Liver (tissue), 9 donors: Measurements from ENCODE around the gene ABL2. TPM values are rescaled to one million over a fixed set of nuclear protein-coding genes. Genes with fewer than 3 reads are reported as not detected.

Source experiments
- DNase-seq: peaks from one replicate; pipeline ENCODE4 v3.0.0-alpha.2; 2017; ENCODE audit warnings: low spot score
- H3K27ac ChIP-seq, 2 donors: one replicate each; pipeline ENCODE4 v1.7.0; 2013; ENCODE audit warnings: inconsistent platforms in 2 of 2, low read length in 2 of 2, control low read depth in 1 of 2, low read depth in 1 of 2, mild to moderate bottlenecking in 1 of 2
- H3K27me3 ChIP-seq, 4 donors: one replicate each; pipeline versions ENCODE4 v1.6.1 to v1.7.0; 2013; ENCODE audit warnings: low read length in 3 of 4, inconsistent platforms in 1 of 4, mild to moderate bottlenecking in 1 of 4, moderate library complexity in 1 of 4; ENCODE audit not compliant: control insufficient read depth in 4 of 4, insufficient read depth in 4 of 4
- H3K36me3 ChIP-seq, 4 donors: one replicate each; pipeline versions ENCODE4 v1.6.1 to v1.7.0; 2013; ENCODE audit warnings: low read length in 3 of 4, mild to moderate bottlenecking in 3 of 4, low read depth in 1 of 4, moderate library complexity in 1 of 4; ENCODE audit not compliant: control insufficient read depth in 4 of 4, insufficient read depth in 3 of 4
- H3K4me1 ChIP-seq, 4 donors: one replicate each; pipeline versions ENCODE4 v1.6.1 to v1.7.0; 2013; ENCODE audit warnings: low read length in 3 of 4, mild to moderate bottlenecking in 3 of 4, moderate library complexity in 1 of 4; ENCODE audit not compliant: control insufficient read depth in 4 of 4, insufficient read depth in 4 of 4
- H3K4me3 ChIP-seq, 3 donors: one replicate each; pipeline versions ENCODE4 v1.6.1 to v1.7.0; 2013; ENCODE audit warnings: low read length in 3 of 3, control low read depth in 1 of 3, low read depth in 1 of 3, mild to moderate bottlenecking in 1 of 3
- H3K9ac ChIP-seq, 2 donors: one replicate each; pipeline ENCODE4 v1.7.0; 2013; ENCODE audit warnings: low read length in 2 of 2, mild to moderate bottlenecking in 2 of 2, moderate library complexity in 2 of 2, control low read depth in 1 of 2, low read depth in 1 of 2
- H3K9me3 ChIP-seq, 4 donors: one replicate each; pipeline versions ENCODE4 v1.6.1 to v1.7.0; 2013; ENCODE audit warnings: low read length in 3 of 4; ENCODE audit not compliant: control insufficient read depth in 4 of 4
- EGR1 ChIP-seq, 2 donors: IDR thresholded peaks; 2 replicates each; pipeline ENCODE4 v1.6.1; 2016 to 2018; ENCODE audit warnings: antibody characterized with exemption in 2 of 2, low read depth in 2 of 2
- FOXA1 ChIP-seq: IDR thresholded peaks from 2 replicates; pipeline ENCODE4 v1.6.1; 2016; ENCODE audit warnings: antibody characterized with exemption
- FOXA2 ChIP-seq: IDR thresholded peaks from 2 replicates; pipeline ENCODE4 v1.6.1; 2016; ENCODE audit warnings: antibody characterized with exemption
- GABPA ChIP-seq, 2 donors: IDR thresholded peaks in 1 of 2; conservative IDR thresholded peaks in 1 of 2; 2 replicates each; pipeline ENCODE4 v1.6.1; 2016; ENCODE audit warnings: antibody characterized with exemption in 2 of 2, mild to moderate bottlenecking in 1 of 2, moderate library complexity in 1 of 2
- HNF4A ChIP-seq, 2 donors: conservative IDR thresholded peaks; 2 replicates each; pipeline ENCODE4 v1.6.1; 2016; ENCODE audit warnings: antibody characterized with exemption in 2 of 2, mild to moderate bottlenecking in 2 of 2
- HNF4G ChIP-seq: IDR thresholded peaks from 2 replicates; pipeline ENCODE4 v1.6.1; 2016; ENCODE audit warnings: antibody characterized with exemption
- JUND ChIP-seq, 2 donors: IDR thresholded peaks; 2 replicates each; pipeline ENCODE4 v1.6.1; 2016; ENCODE audit warnings: antibody characterized with exemption in 2 of 2
- NR2F2 ChIP-seq: IDR thresholded peaks from 2 replicates; pipeline ENCODE4 v1.6.1; 2016; ENCODE audit warnings: antibody characterized with exemption
- RAD21 ChIP-seq, 2 donors: IDR thresholded peaks; 2 replicates each; pipeline ENCODE4 v1.6.1; 2016; ENCODE audit warnings: antibody characterized with exemption in 2 of 2, mild to moderate bottlenecking in 2 of 2
- REST ChIP-seq: IDR thresholded peaks from 2 replicates; pipeline ENCODE4 v1.6.1; 2016; ENCODE audit warnings: antibody characterized with exemption, mild to moderate bottlenecking
- RXRA ChIP-seq, 2 donors: IDR thresholded peaks; 2 replicates each; pipeline ENCODE4 v1.6.1; 2017 to 2018; ENCODE audit warnings: antibody characterized with exemption in 2 of 2, mild to moderate bottlenecking in 1 of 2
- SP1 ChIP-seq: IDR thresholded peaks from 2 replicates; pipeline ENCODE4 v1.6.1; 2018; ENCODE audit warnings: antibody characterized with exemption, mild to moderate bottlenecking
- TAF1 ChIP-seq: conservative IDR thresholded peaks from 2 replicates; pipeline ENCODE4 v1.6.1; 2016; ENCODE audit warnings: antibody characterized with exemption, mild to moderate bottlenecking
- YY1 ChIP-seq: IDR thresholded peaks from 2 replicates; pipeline ENCODE4 v1.6.1; 2016; ENCODE audit warnings: antibody characterized with exemption, mild to moderate bottlenecking
- ZBTB33 ChIP-seq: IDR thresholded peaks from 2 replicates; pipeline ENCODE4 v1.6.1; 2016; ENCODE audit warnings: antibody characterized with exemption
- WGBS: extraction: QIAGEN DNeasy Blood & Tissue Kit; methylation state at CpG from one replicate; pipeline ENCODE4 v1.1.7; 2013; 5-methylcytosine and 5-hydroxymethylcytosine counted together
- polyA plus RNA-seq, 2 donors: library from polyadenylated mRNA; stranded (reverse) in 1 of 2; unstranded in 1 of 2; fragments of 200-250 nt in 1 of 2; fragments of >200 nt in 1 of 2; fragmentation: Nextera tagmentation in 1 of 2; extraction: Ambion mirVana in 1 of 2; gene quantifications; one replicate each; pipeline versions ENCODE4 v1.2.1 to v1.2.3, GENCODE V29; 2013 to 2015
- total RNA-seq, 2 donors: library from RNA; depleted of rRNA; stranded (reverse); fragments of >200 nt; gene quantifications; one replicate each; pipeline ENCODE4 v1.2.3, GENCODE V29; 2014
- TF ChIP-seq, protein P1 (sequence below): IDR thresholded peaks from 2 replicates; pipeline ENCODE4 v1.6.1; 2016; ENCODE audit warnings: antibody characterized with exemption
- TF ChIP-seq, protein P2 (sequence below): fragments of 150-350 bp; IDR thresholded peaks from 2 replicates; pipeline ENCODE4 v1.5.1; 2017; ENCODE audit warnings: improper control_type of control experiment, low read depth, low read length; ENCODE audit not compliant: missing input control
- TF ChIP-seq, protein P3 (sequence below): IDR thresholded peaks from 2 replicates; pipeline ENCODE4 v1.6.1; 2016; ENCODE audit warnings: antibody characterized with exemption
- donor health status: healthy.
- donor health status: healthy.
- donor health status: healthy.
- donor health status: healthy.
- donor health status: healthy.

ABL2 gene
- total and polyA plus RNA-seq, 4 donors: 1.8 to 7.8 (median 3.4) TPM

- no peak overlapping the region for H3K9ac ChIP-seq
- no peaks in the 10 kb centered on the region for H3K27me3 ChIP-seq
- peaks cover 6 to 17% (median 11%) of the 10 kb centered on the region in 4 donors for H3K4me1 ChIP-seq
- TF ChIP-seq NR2F2 (no peak), FOXA1 (no peak)
- H3K27ac ChIP-seq: peak overlapping the region; percentile 59 to 76
- H3K4me3 ChIP-seq: no peak overlapping the region
- no peak for DNase-seq
- no peaks in the 10 kb centered on the region for H3K36me3 ChIP-seq
- 86% methylated on average over 5 of the region's 5 CpGs for WGBS
- no peaks in the 10 kb centered on the region for H3K9me3 ChIP-seq
Measured at GRCh38 chr1:179127163-179127895, 102.1 kb downstream of the ABL2 start.

DNA sequence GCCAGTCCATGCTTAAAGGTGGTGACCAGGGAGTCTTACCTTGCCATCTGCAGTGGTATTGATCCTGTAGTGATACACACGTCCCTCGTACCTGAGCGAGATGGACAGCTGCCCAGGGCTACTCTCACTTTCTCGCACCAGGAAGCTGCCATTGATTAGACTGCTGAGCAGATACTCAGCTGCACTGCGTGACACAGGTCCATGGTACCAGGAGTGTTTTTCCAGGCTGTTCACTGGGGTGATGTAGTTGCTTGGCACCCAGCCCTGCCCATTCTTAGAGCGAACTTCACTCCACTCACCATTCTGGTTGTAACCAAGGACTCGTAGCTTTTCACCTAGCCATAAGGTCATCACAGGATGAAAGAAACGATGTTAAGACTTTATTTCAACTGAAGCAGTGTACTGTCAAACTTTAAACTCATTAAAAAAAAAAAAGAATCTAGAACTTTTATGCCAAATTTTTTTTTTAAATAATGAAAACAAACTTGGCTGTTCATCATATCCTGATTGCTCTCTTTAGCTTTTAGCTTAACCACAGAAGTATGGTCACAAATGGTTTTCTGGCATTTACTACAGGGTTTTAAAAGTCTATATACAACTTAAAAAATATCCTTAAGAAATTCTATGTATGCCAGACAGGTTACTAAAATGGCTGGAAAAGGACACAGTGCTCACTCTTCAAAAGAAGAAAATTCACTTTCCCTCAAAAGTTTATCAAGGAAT lies 103.0 kb downstream of the ABL2 start:
- TF ChIP-seq, protein P1, sequence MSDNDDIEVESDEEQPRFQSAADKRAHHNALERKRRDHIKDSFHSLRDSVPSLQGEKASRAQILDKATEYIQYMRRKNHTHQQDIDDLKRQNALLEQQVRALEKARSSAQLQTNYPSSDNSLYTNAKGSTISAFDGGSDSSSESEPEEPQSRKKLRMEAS: no peak
- TF ChIP-seq REST (peak; percentile 89), HNF4A (conservative IDR thresholded peaks at IDR 0.05) (peak; percentile 72 to 82), GABPA (IDR thresholded peaks at IDR 0.05 in 1 of 2, conservative IDR thresholded peaks at IDR 0.05 in 1 of 2) (no peak), FOXA2 (no peak), RXRA (IDR thresholded peaks at IDR 0.05) (peak; percentile 60 to 76), YY1 (peak; percentile 82), ZBTB33 (peak; percentile 20), FOXA1 (no peak), HNF4G (peak; percentile 27), TAF1 (no peak), RAD21 (IDR thresholded peaks at IDR 0.05) (peak; percentile 36 to 61), EGR1 (IDR thresholded peaks at IDR 0.05; ENCODE audit: low read depth in 2 of 2) (no peak), JUND (IDR thresholded peaks at IDR 0.05) (peak; percentile 27 to 61), SP1 (peak; percentile 57)
- TF ChIP-seq, protein P2, sequence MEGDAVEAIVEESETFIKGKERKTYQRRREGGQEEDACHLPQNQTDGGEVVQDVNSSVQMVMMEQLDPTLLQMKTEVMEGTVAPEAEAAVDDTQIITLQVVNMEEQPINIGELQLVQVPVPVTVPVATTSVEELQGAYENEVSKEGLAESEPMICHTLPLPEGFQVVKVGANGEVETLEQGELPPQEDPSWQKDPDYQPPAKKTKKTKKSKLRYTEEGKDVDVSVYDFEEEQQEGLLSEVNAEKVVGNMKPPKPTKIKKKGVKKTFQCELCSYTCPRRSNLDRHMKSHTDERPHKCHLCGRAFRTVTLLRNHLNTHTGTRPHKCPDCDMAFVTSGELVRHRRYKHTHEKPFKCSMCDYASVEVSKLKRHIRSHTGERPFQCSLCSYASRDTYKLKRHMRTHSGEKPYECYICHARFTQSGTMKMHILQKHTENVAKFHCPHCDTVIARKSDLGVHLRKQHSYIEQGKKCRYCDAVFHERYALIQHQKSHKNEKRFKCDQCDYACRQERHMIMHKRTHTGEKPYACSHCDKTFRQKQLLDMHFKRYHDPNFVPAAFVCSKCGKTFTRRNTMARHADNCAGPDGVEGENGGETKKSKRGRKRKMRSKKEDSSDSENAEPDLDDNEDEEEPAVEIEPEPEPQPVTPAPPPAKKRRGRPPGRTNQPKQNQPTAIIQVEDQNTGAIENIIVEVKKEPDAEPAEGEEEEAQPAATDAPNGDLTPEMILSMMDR: no peak
- TF ChIP-seq, protein P3, sequence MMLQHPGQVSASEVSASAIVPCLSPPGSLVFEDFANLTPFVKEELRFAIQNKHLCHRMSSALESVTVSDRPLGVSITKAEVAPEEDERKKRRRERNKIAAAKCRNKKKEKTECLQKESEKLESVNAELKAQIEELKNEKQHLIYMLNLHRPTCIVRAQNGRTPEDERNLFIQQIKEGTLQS: peak; percentile 16
- Histone ChIP-seq H3K9me3 (no peaks in the 10 kb centered on the region), H3K4me3 (no peak overlapping the region), H3K27me3 (no peaks in the 10 kb centered on the region), H3K9ac (peak overlapping the region in 1 of 2 donors; percentile 25), H3K4me1 (peaks cover 6 to 19% (median 13%) of the 10 kb centered on the region in 4 donors), H3K36me3 (no peaks in the 10 kb centered on the region), H3K27ac (peak overlapping the region; percentile 59 to 76)
- DNase-seq: no peak
- 37% methylated on average over 8 of the region's 8 CpGs for WGBS
